ENCODE data around the gene MGAT4B. TPM values are rescaled to one million over a fixed set of nuclear protein-coding genes. Genes with fewer than 3 reads are reported as not detected.
A peak's percentile ranks its signal among the peaks of the same experiment; 100 is the strongest.

The MGAT4B gene
- total and polyA plus RNA-seq, 3 donors from 2014 or later: 67.9 to 152 (median 149) TPM

DNA sequence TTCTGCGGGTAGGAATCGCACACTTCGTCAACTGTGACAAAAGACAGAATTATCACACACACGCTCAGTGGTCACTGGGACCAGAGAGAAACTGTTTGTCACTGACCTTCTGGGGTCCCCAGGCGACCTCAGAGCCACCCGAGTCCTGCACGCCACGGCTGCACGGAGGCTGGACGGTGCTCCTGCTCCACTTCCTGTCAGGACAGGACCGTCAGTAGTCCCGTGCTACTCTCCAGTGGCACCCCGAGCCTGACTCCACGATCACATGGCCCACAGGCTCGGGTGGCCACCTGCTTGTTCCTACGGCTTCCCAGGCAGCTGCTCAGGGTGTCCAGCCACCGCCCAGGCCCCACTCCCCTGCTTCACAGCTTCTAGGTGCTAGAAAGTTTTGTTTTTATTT lies 34.1 kb upstream of the MGAT4B start:
- 88 to 94% methylated on average over 16 to 17 of the region's 17 CpGs for WGBS, 2 donors
- H3K4me1 ChIP-seq: peaks cover 6% of the 10 kb centered on the region
- H3K36me3 ChIP-seq (ENCODE audit: low read depth, missing control alignments): no peaks in the 10 kb centered on the region
- no peak overlapping the region for H3K27ac ChIP-seq
- H3K27me3 ChIP-seq: no peaks in the 10 kb centered on the region
- intact Hi-C loops (cut with DNase I; ENCODE audit: low total_unique reads): no loop called here
- DNase-seq: no peak
- no peaks in the 10 kb centered on the region for H3K9me3 ChIP-seq
- H3K4me3 ChIP-seq: no peak overlapping the region
- no peak for TF ChIP-seq POLR2A (IDR thresholded peaks at IDR 0.05)
- TF ChIP-seq, protein P1, sequence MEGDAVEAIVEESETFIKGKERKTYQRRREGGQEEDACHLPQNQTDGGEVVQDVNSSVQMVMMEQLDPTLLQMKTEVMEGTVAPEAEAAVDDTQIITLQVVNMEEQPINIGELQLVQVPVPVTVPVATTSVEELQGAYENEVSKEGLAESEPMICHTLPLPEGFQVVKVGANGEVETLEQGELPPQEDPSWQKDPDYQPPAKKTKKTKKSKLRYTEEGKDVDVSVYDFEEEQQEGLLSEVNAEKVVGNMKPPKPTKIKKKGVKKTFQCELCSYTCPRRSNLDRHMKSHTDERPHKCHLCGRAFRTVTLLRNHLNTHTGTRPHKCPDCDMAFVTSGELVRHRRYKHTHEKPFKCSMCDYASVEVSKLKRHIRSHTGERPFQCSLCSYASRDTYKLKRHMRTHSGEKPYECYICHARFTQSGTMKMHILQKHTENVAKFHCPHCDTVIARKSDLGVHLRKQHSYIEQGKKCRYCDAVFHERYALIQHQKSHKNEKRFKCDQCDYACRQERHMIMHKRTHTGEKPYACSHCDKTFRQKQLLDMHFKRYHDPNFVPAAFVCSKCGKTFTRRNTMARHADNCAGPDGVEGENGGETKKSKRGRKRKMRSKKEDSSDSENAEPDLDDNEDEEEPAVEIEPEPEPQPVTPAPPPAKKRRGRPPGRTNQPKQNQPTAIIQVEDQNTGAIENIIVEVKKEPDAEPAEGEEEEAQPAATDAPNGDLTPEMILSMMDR (IDR thresholded peaks at IDR 0.05): no peak

DNA sequence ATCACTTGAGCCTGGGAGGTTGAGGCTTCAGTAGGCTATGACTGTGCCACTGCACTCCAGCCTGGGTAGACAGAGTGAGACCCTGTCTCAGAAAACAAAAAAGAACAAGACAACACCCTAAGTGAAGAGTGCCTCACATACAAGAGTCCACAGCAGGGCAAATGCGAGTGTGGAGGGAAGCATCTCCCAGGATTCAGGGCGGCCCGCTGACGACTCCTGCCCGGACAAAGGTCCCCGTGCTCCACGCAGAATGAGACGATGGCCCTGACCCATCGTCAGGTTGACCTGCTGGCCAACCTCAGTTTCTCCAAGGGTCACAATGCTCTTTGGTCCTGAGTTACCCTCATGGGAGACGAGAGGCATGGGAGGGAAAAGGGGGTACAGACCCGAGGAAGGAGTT lies 33.7 kb upstream of the MGAT4B start:
- TF ChIP-seq, protein P1 (IDR thresholded peaks at IDR 0.05): no peak
- no peak for TF ChIP-seq POLR2A (IDR thresholded peaks at IDR 0.05)
- H3K27me3 ChIP-seq: no peaks in the 10 kb centered on the region
- no peak overlapping the region for H3K27ac ChIP-seq
- peaks cover 6% of the 10 kb centered on the region for H3K4me1 ChIP-seq
- no peaks in the 10 kb centered on the region for H3K9me3 ChIP-seq
- WGBS, 2 donors: 93 to 97% methylated on average over 5 to 11 of the region's 11 CpGs
- intact Hi-C loops (cut with DNase I; ENCODE audit: low total_unique reads): no loop called here
- DNase-seq: no peak
- H3K4me3 ChIP-seq: no peak overlapping the region
- H3K36me3 ChIP-seq (ENCODE audit: low read depth, missing control alignments): no peaks in the 10 kb centered on the region

DNA sequence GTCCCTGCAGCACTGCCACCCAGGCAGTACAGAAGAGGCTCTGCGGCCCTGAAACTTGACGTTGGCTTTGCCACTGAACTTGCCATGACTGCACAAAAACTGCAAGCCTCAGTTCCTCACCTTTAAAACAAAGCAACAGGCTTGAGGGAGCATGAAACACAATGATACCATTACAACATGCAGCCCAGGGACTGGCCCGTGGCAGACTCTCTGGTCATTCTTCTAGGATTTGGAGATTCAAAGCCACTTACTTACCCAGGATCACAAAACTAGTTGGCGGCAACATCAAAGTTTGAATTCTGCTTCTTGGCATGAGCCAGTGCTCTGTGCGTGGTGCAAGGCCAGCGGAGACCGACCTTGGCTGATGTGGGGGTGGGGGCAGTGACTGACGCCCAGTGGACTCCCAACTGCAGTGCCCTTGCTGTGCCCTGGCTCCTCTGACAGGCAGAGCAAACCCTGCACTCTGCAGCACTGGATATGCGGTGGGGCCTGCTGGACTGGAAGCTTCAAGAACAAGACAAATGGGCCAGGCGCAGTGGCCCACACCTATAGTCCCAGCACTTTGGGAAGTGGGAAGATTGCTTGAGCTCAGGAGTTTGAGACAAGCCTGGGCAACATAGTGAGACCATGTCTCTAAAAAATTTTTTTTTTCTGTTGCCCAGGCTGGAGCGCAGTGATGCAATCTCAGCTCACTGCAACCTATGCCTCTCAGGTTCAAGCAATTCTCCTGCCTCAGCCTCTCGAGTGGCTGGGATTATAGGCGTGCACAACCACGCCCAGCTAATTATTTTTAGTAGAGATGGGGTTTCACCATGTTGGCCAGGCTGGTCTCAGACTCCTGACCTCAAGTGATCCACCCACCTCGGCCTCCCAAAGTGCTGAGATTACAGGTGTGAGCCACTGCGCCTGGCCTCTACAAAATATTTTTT lies 32.9 kb upstream of the MGAT4B start:
- Histone ChIP-seq H3K9me3 (no peaks in the 10 kb centered on the region), H3K4me1 (peaks cover 6% of the 10 kb centered on the region), H3K27me3 (no peaks in the 10 kb centered on the region), H3K4me3 (no peak overlapping the region), H3K36me3 (ENCODE audit: low read depth, missing control alignments) (no peaks in the 10 kb centered on the region), H3K27ac (no peak overlapping the region)
- TF ChIP-seq, protein P1 (IDR thresholded peaks at IDR 0.05): no peak
- TF ChIP-seq POLR2A (IDR thresholded peaks at IDR 0.05): no peak
- intact Hi-C loops (cut with DNase I; ENCODE audit: low total_unique reads): no loop called here
- WGBS, 2 donors: 72 to 74% methylated on average over 16 of the region's 16 CpGs
- DNase-seq: peak; percentile 69

DNA sequence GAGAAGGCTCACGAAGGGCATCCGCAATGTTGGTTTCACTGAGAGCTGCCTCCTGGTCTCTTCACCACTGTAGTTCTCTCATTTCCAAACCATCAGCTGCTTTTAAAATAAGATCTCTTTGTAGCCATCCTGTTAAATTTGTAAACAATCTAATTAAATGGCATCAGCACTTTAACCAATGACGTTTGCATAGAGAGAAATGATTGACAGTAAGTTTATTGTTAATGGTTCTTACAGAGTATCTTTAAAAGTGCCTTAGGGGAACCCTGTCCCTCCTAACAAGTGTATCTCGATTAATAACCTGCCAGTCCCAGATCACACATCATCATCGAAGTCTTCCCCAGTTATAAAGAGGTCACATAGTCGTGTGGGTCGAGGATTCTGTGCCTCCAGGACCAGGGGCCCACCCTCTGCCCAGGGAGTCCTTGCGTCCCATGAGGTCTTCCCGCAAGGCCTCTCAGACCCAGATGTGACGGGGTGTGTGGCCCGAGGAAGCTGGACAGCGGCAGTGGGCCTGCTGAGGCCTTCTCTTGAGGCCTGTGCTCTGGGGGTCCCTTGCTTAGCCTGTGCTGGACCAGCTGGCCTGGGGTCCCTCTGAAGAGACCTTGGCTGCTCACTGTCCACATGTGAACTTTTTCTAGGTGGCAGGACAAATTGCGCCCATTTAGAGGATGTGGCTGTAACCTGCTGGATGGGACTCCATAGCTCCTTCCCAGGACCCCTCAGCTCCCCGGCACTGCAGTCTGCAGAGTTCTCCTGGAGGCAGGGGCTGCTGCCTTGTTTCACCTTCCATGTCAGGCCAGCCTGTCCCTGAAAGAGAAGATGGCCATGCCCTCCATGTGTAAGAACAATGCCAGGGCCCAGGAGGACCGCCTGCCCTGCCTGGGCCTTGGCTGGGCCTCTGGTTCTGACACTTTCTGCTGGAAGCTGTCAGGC lies 30.7 kb upstream of the MGAT4B start:
- WGBS, 2 donors: 75 to 81% methylated on average over 7 to 15 of the region's 15 CpGs
- intact Hi-C loops (cut with DNase I; ENCODE audit: low total_unique reads): no loop called here
- no peaks in the 10 kb centered on the region for H3K9me3 ChIP-seq
- no peaks in the 10 kb centered on the region for H3K27me3 ChIP-seq
- TF ChIP-seq POLR2A (IDR thresholded peaks at IDR 0.05): no peak
- TF ChIP-seq, protein P1 (IDR thresholded peaks at IDR 0.05): no peak
- H3K4me1 ChIP-seq: peaks cover 6% of the 10 kb centered on the region
- DNase-seq: no peak
- H3K27ac ChIP-seq: peak overlapping the region in 1 of 2 donors; percentile 41
- no peaks in the 10 kb centered on the region for H3K36me3 ChIP-seq (ENCODE audit: low read depth, missing control alignments)
- no peak overlapping the region for H3K4me3 ChIP-seq
